Myocyte (in vitro differentiated cells): ENCODE measurements around the gene DEXI. TPM values are rescaled to one million over a fixed set of nuclear protein-coding genes. Genes with fewer than 3 reads are reported as not detected.
"Not testable (repeated sequence)": the region's sequence is repeated elsewhere in the genome, so short reads cannot be mapped to it uniquely, and the experiment has no call there.

Source experiments
- DNase-seq: peaks from one replicate; pipeline ENCODE4 v3.0.0-alpha.2; 2012; ENCODE audit warnings: low read depth
- total RNA-seq: library from RNA; depleted of rRNA; stranded (reverse); fragments of >200 nt; gene quantifications from 2 replicates; pipeline ENCODE4 v1.2.3, GENCODE V29; 2014

DEXI gene
- total RNA-seq, 1 donor from 2014 or later, result 63.8 TPM

GRCh38 chr16:10941935-10942351, 325 bp downstream of the DEXI start:
- DNase-seq, result not testable (repeated sequence)

- DNase-seq, result no peak
Observed at GRCh38 chr16:10941127-10941933, 938 bp downstream of the DEXI start.

- no peak for DNase-seq
Observed at GRCh38 chr16:10940501-10941079, 1.7 kb downstream of the DEXI start.

- DNase-seq, result no peak
Observed at GRCh38 chr16:10939649-10940234, 2.5 kb downstream of the DEXI start.

DNA sequence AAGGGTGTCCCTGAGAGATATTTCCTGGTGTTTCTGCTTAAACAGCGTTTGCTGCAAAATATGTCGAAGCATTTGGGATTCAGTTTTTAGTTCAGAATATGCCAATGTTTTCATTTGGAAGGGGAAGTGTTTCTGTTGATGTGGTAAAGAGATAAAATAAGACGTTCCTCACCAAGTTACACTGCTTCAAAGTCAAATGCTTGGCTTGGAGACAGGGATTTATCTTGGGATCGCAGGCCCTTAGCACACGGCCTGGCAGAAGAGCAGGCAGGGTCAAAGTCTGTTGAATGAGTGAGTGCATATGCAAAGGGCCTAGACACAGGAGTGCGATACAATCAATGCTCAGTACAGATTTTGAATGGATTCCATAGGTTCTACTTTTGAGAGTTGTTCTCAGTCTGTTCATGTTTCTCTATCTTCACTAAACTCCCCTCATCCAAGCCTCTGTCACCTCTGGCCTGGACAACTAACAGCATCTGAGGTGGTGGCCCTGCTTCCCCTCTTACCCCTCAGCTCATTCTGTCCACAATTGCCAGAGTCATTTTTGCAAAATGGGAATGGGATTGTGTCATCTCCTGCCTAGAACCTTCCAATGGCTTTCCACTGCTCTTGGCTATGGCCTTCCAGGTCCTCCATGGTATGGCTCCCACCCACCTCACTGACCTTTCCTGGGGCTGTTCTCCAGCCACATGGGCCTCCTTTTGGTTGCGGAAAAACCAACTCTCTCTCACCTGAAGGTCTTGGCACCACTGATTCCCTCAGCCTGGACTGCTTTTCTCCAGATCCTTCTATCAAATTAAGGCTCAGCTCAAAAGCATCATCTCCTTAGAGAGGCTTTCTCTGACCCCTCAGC, 3.2 kb downstream of the DEXI start:
- no peak for DNase-seq

DNA sequence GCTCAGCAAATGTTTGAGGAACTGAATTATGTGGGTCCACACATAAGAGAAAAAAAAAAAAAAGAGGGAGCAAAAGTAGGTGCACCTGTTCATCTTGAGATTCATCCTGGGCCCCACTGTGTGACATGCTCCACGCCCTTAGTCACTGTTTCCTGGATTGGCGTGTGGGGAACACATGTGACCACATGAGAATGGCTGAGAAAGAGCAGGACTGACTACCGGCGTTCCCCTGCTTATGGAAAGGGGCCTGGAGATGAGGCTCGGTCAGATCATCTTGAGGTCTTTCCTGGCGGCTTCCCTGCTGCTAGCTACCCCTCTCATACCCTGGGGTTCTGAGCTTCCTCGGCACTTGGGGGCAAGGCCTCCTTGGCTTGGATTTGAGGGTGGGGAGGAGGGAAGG, 3.9 kb downstream of the DEXI start:
- no peak for DNase-seq

GRCh38 chr16:10937068-10937859, 5.0 kb downstream of the DEXI start:
- DNase-seq, result no peak

DNA sequence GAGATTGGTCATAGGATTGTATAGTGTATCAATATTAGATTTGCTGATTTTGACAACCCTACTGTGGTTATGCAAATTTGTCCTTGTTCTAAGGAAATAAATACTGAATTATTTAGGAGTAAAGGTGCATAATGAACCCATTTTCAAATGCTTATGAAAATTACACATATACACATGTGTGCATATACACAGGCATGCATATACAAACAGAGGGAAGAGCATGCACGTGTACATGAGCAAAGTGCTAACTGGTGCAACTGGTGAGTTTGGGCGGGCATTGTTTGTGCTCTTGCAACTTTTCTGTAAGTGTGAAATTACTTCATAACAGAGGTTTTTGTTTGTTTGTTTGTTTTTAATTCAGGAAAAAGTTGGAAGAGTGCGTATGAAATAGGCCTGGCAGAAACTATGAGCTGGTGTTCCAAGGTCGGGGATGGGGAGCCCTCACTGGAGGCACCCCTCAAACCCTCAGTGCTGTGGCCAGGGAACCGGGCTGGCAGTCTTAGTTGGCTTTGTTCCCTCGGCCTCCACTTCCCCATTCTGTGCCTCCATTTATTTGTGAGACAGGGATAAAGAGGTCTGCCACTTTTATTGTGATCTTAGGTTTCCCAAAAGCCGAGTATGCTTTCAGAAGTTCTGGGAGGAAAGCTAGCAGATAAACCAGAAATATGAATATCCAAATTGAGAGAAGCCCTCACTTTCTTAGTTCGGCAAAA, 5.8 kb downstream of the DEXI start:
- DNase-seq, result no peak

GRCh38 chr16:10935226-10935915, 6.9 kb downstream of the DEXI start:
- no peak for DNase-seq

DNA sequence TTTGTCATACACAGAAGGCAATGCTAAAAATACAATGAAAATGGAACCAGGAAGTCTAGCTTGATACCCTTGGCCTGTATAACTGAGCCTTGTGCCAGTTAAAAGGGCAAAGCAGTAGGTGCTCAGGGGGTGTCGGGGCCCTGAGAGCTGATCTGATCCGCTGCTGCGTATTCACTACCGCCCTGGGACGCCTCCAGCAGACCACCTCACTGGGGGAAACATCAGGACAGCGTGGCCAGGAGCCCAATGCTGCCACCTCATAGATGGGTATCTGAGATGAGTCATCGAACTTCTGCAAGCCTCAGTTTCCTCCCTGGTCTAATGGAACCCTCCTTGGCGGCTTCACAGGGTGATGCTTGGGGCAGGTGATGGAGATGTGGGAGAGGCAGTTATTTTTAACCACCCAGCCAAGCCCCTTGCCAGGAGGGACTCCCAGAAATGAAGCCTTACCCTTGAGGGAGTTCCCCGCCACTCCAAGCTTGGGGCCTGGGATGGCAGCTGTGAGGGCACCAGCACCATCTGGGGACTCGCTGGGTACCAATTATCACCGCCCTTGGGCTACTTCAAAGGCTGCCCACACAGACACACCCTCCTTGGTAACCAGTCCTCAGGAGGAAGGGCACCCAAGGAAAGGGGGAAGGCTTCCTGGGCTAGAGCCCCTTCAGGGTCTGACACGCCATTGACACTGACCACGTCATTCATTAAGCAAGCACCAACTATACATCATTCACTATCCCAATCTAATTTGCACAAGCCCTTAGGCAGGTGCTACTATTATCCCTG, 7.8 kb downstream of the DEXI start:
- DNase-seq, result no peak

- no peak for DNase-seq
Observed at GRCh38 chr16:10933865-10934264, 8.4 kb downstream of the DEXI start.

- no peak for DNase-seq
Observed at GRCh38 chr16:10932959-10933710, 9.1 kb downstream of the DEXI start.

GRCh38 chr16:10931977-10932632, 10.2 kb downstream of the DEXI start:
- no peak for DNase-seq

DNA sequence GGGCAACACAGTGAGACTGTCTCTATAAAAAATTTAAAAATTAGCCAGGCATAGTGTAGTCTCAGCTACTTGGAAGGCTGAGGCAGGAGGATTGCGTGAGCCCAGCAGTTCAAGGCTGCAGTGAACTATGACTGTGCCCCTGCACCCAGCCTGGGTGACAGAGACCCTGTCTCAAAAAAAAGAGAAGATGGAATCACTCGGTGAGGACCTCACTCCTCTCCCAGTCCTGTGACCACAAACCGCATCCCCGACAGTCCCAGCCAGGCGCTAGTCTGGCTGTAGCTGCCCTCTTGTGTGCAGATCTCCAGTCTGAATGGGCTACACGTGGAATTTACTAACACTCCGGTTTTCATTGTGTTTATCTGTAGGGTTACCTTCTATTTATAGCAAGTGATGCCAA, 11.1 kb downstream of the DEXI start:
- DNase-seq, result no peak

- DNase-seq, result no peak
Observed at GRCh38 chr16:10930755-10931093, 11.5 kb downstream of the DEXI start.

- no peak for DNase-seq
Observed at GRCh38 chr16:10929853-10930754, 12.2 kb downstream of the DEXI start.

GRCh38 chr16:10929097-10929496, 13.2 kb downstream of the DEXI start:
- DNase-seq, result not testable (repeated sequence)
